Body of pancreas (tissue), 4 donors: ENCODE results near the gene DCP2. TPM values are rescaled to one million over a fixed set of nuclear protein-coding genes. Genes with fewer than 3 reads are reported as not detected.

Experiments used
- ATAC-seq: fragments of 150-250 bp; one replicate; pipeline ENCODE4 v1.9.1; 2016
- DNase-seq, 4 donors: peaks; one replicate each; pipeline ENCODE4 v3.0.0-alpha.2; 2019
- H3K27ac ChIP-seq, 4 donors: fragments of 200-600 bp; sonication (generic); 1 replicate in 3 of 4; 2 replicates in 1 of 4; pipeline versions ENCODE4 v1.5.1 to v1.6.1; 2016 to 2019; ENCODE audit warnings: mild to moderate bottlenecking in 1 of 4, mixed read lengths in 1 of 4, moderate library complexity in 1 of 4
- H3K27me3 ChIP-seq, 2 donors: fragments of 200-600 bp; sonication (generic); one replicate each; pipeline ENCODE4 v1.6.0; 2016; ENCODE audit warnings: mild to moderate bottlenecking in 1 of 2
- H3K36me3 ChIP-seq, 2 donors: fragments of 200-600 bp; sonication (generic); replicated peaks in 1 of 2; 2 replicates each; pipeline ENCODE4 v1.5.1; 2016; ENCODE audit warnings: low read depth in 2 of 2; ENCODE audit not compliant: insufficient read depth in 1 of 2
- H3K4me1 ChIP-seq: fragments of 200-600 bp; sonication (generic); one replicate; pipeline ENCODE4 v1.6.0; 2016
- H3K4me3 ChIP-seq, 2 donors: fragments of 200-600 bp; sonication (generic); 1 replicate in 1 of 2; 2 replicates in 1 of 2; pipeline ENCODE4 v1.5.1; 2016 to 2019
- H3K9me3 ChIP-seq, 3 donors: fragments of 200-600 bp; sonication (generic); 1 replicate in 2 of 3; 2 replicates in 1 of 3; pipeline ENCODE4 v1.5.1; 2016
- CTCF ChIP-seq, 7 experiments: fragments of 450-650 bp in 4 of 7; fragments of 200-600 bp in 3 of 7; sonication (generic) in 3 of 7; IDR thresholded peaks; one replicate each; pipeline ENCODE4 v1.5.1; 2016 to 2019; ENCODE audit warnings: antibody characterized with exemption in 7 of 7
- POLR2A ChIP-seq, 3 donors: fragments of 450-650 bp; IDR thresholded peaks; one replicate each; pipeline ENCODE4 v1.6.1; 2016; ENCODE audit warnings: antibody characterized with exemption in 3 of 3, mild to moderate bottlenecking in 2 of 3
- WGBS, 2 donors: methylation state at CpG; one replicate each; pipeline ENCODE4 v1.1.5; 2017; 5-methylcytosine and 5-hydroxymethylcytosine counted together
- intact Hi-C: fragments of 100-400 bp; cut with DNase I; formaldehyde crosslinking; loops from one replicate; pipeline ENCODE4 v1.15.1; 2023
- total RNA-seq, 2 donors: library from RNA; depleted of rRNA; stranded (reverse); fragments of >200 nt; gene quantifications; one replicate each; pipeline ENCODE4 v1.1.0, GENCODE V29; 2016

Gene DCP2
- total RNA-seq, 2 donors from 2014 or later = 11.2 to 12.5 TPM

DNA sequence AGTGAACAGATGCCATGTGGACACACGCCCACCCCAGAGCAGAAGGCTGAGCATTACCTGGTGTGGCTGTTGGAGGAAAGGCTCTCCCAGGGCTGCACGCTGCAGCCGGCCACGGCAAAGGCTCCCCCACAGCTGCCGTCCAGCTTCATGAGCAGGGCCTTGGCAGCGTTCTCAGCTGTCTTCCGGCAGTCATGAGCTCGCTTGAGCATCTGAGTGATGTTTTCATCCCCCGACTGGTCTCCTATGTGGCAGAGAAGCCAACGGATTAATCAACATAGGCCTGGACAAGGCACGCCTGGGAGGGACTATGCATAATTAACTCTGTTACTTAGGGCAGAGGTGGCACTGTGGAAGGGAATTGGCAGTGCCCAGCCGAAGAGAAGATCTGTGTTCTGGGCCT, 87.3 kb downstream of the DCP2 start:
- 81 to 85% methylated on average over 12 of the region's 12 CpGs for WGBS, 2 donors
- TF ChIP-seq POLR2A (IDR thresholded peaks at IDR 0.05) (no peak), CTCF (IDR thresholded peaks at IDR 0.05) (no peak)
- Histone ChIP-seq H3K27ac (no peak overlapping the region), H3K4me1 (no peaks in the 10 kb centered on the region), H3K4me3 (no peak overlapping the region), H3K9me3 (no peaks in the 10 kb centered on the region), H3K27me3 (no peaks in the 10 kb centered on the region), H3K36me3 (no peaks in the 10 kb centered on the region)
- intact Hi-C loops = no loop called here
- no peak for ATAC-seq
- no peak for DNase-seq

DNA sequence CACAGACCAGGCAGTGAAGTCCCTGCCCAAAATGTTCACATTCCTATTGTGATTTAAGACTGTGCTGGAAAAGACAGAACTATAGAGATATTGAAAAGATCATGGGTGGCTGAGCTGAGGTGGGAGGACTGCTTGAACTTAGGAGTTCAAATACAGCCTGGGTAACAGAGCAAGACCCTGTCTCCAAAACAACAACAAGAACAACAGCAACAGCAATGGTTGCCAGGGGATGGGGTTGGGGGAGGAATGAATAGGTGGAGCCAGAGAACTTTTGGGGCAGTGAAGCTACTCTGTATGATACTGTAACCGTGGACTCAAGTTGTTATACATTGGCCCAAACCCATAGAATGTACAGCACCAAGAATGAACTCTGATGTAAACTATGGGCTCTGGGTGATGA, 88.2 kb downstream of the DCP2 start:
- DNase-seq = no peak

GRCh38 chr5:113065626-113066025, 89.0 kb downstream of the DCP2 start:
- Histone ChIP-seq H3K4me1 (no peaks in the 10 kb centered on the region), H3K36me3 (no peaks in the 10 kb centered on the region), H3K27ac (no peak overlapping the region), H3K27me3 (no peaks in the 10 kb centered on the region), H3K9me3 (no peaks in the 10 kb centered on the region), H3K4me3 (no peak overlapping the region)
- DNase-seq (no peak), ATAC-seq (no peak)
- no peak for TF ChIP-seq POLR2A (IDR thresholded peaks at IDR 0.05)
- no peak for TF ChIP-seq CTCF (IDR thresholded peaks at IDR 0.05)
- intact Hi-C loops = no loop called here
- WGBS, 2 donors = 90 to 92% methylated on average over 2 of the region's 2 CpGs

More for the DNA sequence above, 88.2 kb downstream of the DCP2 start:
- Histone ChIP-seq H3K9me3 (no peaks in the 10 kb centered on the region), H3K4me1 (no peaks in the 10 kb centered on the region), H3K27me3 (no peaks in the 10 kb centered on the region), H3K27ac (no peak overlapping the region), H3K36me3 (no peaks in the 10 kb centered on the region), H3K4me3 (no peak overlapping the region)
- intact Hi-C loops = no loop called here
- ATAC-seq = no peak
- WGBS, 2 donors = 77 to 100% methylated on average over 1 of the region's 1 CpG
- TF ChIP-seq POLR2A (IDR thresholded peaks at IDR 0.05) (no peak), CTCF (IDR thresholded peaks at IDR 0.05) (no peak)

DNA sequence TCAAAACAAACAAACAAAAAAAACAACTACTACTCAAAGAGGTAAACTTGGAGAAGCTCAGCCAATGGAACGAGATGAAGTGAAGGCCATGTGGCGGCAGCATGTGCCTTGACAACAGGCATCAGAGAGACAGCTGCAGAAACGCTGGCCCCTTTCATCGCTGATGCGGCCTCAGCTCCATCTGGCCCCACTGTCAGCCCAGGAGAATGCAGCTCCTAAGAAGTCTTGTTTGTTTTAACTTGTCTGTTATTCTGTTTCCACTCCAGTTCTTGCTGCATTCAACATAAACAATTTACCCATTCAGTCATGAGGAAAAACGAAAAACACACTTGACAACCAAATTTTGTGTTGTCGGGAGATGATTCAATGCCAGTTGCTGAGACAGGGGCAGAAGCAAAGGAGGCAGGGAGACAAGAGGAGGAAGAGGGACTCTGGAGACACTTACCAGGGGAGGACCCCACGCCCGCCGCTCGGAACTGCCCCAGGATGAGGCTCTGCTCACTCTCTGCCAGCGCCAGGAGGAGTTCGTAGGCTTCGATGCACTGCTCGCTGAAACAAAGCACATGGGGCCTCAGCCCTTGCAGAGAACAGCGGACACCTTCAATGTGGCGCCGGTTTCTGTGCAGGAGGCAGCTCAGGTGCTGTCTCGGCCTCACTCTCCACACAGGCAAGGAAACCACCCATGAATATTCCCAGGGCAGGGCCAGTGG, 91.2 kb downstream of the DCP2 start:
- 83 to 90% methylated on average over 18 to 19 of the region's 19 CpGs for WGBS, 2 donors
- TF ChIP-seq POLR2A (IDR thresholded peaks at IDR 0.05) (no peak), CTCF (IDR thresholded peaks at IDR 0.05) (no peak)
- no peaks in the 10 kb centered on the region for H3K27me3 ChIP-seq
- DNase-seq (no peak), ATAC-seq (no peak)
- H3K9me3 ChIP-seq = no peaks in the 10 kb centered on the region
- H3K36me3 ChIP-seq = no peaks in the 10 kb centered on the region
- intact Hi-C loops = no loop called here
- H3K4me1 ChIP-seq = no peaks in the 10 kb centered on the region
- no peak overlapping the region for H3K4me3 ChIP-seq
- H3K27ac ChIP-seq = no peak overlapping the region

DNA sequence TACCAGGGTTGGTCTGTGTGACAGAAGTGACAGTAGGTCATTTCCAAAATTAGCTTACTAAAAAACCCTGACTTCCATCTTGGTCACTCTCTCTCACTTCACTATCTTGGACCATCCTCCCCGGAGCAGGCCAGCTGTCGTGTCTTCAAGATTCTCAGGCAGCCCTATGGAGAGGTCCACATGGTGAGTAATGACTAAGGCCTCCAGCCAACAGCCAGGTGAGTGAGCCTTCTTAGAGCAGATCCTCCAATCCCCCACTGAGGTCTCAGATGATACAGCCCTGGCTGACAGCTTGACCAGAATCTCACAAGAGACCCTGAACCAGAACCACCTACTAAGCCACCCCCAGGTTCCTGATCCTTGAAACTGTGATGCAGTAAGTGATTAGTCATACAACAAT, 92.0 kb downstream of the DCP2 start:
- H3K27me3 ChIP-seq = no peaks in the 10 kb centered on the region
- TF ChIP-seq CTCF (IDR thresholded peaks at IDR 0.05) = no peak
- TF ChIP-seq POLR2A (IDR thresholded peaks at IDR 0.05) = no peak
- H3K4me1 ChIP-seq = no peaks in the 10 kb centered on the region
- intact Hi-C loops = no loop called here
- H3K4me3 ChIP-seq = no peak overlapping the region
- 78 to 86% methylated on average over 2 of the region's 2 CpGs for WGBS, 2 donors
- H3K27ac ChIP-seq = no peak overlapping the region
- ATAC-seq (no peak), DNase-seq (no peak)
- no peaks in the 10 kb centered on the region for H3K9me3 ChIP-seq
- no peaks in the 10 kb centered on the region for H3K36me3 ChIP-seq
